ENCODE measurements around the gene UTP11.

Gene UTP11

DNA sequence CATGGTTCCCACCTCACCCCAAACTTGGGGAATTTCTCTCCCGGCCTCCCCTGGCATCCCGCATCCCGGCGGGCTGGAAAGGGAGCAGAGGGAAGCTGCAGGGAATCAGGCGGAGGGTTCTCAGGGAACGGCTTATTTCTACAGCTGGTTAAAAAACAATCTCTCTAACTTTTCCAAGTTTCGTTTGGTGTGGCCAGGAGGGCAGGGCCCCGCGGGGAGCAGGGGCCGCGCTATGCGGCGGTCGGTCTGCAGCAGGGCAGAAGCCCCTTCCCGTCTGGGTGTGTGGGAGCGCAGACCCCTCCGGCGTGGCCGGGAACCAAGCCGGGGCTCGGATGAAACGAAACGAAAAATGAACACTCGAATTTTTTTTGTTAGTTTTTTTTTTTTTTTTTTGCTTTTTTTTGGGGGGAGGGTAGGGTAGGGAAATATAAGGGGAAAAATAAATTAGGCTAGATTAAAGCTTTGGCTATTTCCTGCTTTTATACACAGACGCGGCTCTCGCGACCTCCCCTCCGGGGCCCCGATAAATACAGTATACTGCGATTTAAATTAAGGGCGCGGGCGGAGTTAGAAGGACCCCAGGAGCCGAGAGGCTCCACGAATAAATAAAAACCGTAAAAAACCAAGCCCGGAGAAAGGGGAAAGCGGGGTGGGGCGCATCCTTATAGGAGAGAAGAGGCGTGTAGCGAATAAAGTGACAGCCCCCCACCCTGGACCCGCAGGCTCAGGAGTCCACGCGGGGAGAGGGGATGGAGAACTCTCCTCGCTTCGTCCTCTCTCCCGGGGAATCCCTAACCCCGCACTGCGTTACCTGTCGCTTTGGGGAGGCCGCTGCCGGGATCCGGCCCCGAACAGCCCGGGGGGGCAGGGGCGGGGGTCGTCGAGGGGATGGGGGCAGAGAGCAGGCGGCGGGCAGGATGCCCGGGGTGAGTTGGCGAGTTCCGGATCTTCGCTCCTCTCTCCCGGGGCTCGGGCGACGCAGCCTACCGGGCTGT lies 32.0 kb downstream of the UTP11 start:
- ATAC-seq, result no peak
- H3K27me3 Mint-ChIP-seq, result peaks cover 64% of the 10 kb centered on the region

DNA sequence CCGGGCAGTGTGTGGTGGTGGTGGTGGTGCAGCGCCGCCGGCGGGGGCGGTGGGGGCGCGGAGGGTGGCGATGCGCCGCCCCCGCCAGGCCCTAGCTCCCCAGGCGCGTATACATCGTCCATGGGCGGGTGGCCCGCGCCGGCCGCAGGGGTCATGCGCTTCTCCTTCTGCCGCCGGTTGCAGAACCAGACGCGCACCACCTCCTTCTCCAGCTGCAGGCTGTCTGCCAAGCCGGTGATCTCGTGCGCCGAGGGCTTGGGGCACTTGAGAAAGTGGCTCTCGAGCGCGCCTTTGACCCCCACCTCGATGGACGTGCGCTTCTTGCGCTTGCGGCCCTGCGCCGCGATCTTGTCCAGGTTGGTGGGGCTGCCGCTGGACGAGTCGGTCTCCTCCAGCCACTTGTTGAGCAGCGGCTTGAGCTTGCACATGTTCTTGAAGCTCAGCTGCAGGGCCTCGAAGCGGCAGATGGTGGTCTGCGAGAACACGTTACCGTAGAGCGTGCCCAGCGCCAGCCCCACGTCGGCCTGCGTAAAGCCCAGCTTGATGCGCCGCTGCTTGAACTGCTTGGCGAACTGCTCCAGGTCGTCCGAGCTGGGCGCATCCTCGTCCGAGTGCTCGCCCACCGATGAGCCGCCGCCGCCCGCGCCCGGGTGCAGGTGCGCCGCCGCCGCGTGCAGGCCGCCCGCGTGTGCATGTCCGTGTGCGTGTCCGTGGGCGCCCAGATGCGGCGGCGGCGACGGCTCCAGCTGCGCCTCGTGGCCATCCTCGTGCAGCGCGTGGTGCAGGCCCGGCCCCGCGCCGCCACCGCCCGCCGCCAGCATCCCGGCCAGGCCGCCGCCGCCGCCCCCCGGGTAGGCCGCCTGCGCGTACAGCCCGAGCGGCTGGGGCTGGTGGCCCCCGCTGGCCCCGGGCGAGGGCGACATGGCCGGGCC lies 33.1 kb downstream of the UTP11 start:
- H3K36me3 Mint-ChIP-seq (ENCODE audit: low read depth), result no peaks in the 10 kb centered on the region
- H3K4me1 Mint-ChIP-seq, result peaks cover 12% of the 10 kb centered on the region
- peaks cover 57% of the 10 kb centered on the region for H3K27me3 Mint-ChIP-seq
- no peak overlapping the region for H3K4me3 Mint-ChIP-seq
- DNase-seq (peak; percentile 18), ATAC-seq (no peak)
- H3K9me3 Mint-ChIP-seq, result no peaks in the 10 kb centered on the region
- no peak overlapping the region for H3K27ac Mint-ChIP-seq

More for the DNA sequence above, 32.0 kb downstream of the UTP11 start:
- Mint-ChIP-seq H3K4me1 (peaks cover 12% of the 10 kb centered on the region), H3K27ac (no peak overlapping the region), H3K36me3 (ENCODE audit: low read depth) (no peaks in the 10 kb centered on the region), H3K9me3 (no peaks in the 10 kb centered on the region), H3K4me3 (peak overlapping the region; percentile 65)
- DNase-seq, result no peak

DNA sequence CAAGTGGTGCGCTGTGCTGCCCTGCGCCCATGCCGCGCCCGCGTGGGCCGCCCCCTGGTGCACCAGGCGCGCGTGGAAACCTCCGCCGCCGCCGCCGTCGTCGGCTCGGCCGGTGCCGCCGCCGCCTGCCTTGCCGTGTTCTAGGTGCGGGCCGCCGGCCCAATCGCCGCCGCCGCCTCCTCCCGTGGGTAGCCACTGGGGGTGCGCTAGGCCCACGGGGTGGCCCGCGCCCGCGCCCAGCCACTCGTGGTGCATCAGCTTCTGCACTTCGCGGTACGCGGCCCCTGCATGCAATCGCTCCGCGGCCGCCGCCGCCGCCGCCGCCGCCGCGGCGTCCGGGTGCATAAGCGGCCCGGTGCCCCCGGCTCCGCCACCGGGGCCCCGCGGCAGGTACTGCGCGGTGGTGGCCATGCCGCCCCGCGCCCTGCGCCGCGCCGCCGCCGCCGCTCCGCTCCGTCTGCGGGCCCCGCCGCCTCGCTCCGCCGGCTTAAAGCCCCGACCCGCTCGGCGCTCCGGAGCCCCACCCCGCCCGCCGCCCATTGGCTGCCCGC lies 33.9 kb downstream of the UTP11 start, which contains the start of gene POU3F1:
TSS of gene POU3F1 (minus strand) at position 461 of the 551 bp plus-strand sequence. CDS start at position 411, 50 bp downstream.
- Mint-ChIP-seq H3K4me3 (peak within 1 kb of the TSS; percentile 73), H3K4me1 (peaks cover 12% of the 10 kb centered on the region), H3K36me3 (ENCODE audit: low read depth) (no peaks in the 10 kb centered on the region), H3K27ac (no peak within 1 kb of the TSS), H3K9me3 (no peaks in the 10 kb centered on the region), H3K27me3 (peaks cover 52% of the 10 kb centered on the region)
- no peak for DNase-seq
- no peak for ATAC-seq

DNA sequence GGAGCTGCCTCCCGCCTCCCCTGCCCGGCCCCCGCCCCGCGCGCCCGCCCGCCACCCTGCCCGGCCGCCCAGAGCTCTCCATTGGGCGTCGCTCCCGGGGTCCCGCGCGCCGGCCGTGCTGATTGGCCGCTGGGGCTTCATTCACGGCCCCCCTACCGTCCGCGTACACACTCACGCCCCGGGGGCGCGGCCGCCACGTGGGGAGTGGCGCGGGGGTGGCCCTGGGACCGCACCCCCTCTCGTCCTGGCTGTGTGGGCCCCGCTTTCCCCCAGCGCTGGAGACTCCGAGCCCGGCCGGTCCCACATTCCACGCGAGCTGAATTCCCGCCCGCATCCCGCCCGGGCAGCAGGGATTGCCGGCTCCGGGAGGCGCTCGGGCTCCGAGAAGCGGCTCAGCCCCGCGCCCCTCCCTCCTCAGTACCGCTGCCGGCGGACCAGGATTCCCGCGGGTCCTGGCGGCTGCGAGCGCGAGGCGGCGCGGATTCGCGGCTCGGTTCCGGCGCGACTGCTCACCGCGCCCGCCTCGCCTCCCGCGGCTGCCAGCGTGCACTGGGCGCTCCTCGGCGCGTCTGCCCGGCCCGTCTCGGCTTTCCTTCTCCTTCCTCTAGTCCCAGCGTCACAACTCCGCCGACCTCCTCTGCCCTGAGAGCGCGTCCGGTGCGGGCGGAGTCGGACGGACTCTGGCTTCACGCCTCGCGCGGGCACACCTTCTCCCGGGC lies 34.5 kb downstream of the UTP11 start:
- Mint-ChIP-seq H3K27me3 (peaks cover 45% of the 10 kb centered on the region), H3K36me3 (ENCODE audit: low read depth) (no peaks in the 10 kb centered on the region), H3K4me3 (peak overlapping the region; percentile 73), H3K9me3 (no peaks in the 10 kb centered on the region), H3K4me1 (peaks cover 12% of the 10 kb centered on the region), H3K27ac (no peak overlapping the region)
- ATAC-seq, result peak; percentile 83
- peak; percentile 81 for DNase-seq

DNA sequence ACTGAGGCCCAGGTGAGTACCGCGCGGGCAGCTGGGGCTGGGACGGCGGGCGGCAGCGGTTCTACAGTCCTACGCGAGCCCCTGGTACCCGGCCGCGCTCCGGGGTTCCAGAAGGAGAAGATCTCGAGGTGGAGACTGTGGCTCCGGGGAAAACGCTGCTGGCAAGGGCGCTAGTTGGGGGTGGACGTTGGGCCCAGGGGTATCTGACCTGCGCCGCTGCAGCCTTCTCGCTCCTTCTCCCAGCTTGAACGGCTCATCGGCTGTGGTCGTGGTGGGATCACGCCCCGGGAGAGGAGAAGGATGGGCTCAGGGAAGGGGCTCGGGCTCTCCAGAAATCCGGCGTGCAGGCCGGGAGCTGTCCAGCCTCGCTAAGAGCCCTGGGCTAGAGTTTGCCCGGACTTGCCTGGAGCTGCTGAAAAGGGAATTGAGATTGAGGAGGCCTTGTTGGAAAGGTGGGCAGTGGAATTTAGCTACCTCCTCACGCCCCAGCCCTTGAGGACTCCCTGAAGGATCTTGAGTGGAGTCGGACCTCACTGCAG lies 35.1 kb downstream of the UTP11 start:
- no peak for DNase-seq
- ATAC-seq, result no peak
- no peak overlapping the region for H3K27ac Mint-ChIP-seq
- H3K27me3 Mint-ChIP-seq, result peaks cover 39% of the 10 kb centered on the region
- no peaks in the 10 kb centered on the region for H3K36me3 Mint-ChIP-seq (ENCODE audit: low read depth)
- peak overlapping the region; percentile 73 for H3K4me3 Mint-ChIP-seq
- H3K4me1 Mint-ChIP-seq, result peaks cover 16% of the 10 kb centered on the region
- no peaks in the 10 kb centered on the region for H3K9me3 Mint-ChIP-seq

DNA sequence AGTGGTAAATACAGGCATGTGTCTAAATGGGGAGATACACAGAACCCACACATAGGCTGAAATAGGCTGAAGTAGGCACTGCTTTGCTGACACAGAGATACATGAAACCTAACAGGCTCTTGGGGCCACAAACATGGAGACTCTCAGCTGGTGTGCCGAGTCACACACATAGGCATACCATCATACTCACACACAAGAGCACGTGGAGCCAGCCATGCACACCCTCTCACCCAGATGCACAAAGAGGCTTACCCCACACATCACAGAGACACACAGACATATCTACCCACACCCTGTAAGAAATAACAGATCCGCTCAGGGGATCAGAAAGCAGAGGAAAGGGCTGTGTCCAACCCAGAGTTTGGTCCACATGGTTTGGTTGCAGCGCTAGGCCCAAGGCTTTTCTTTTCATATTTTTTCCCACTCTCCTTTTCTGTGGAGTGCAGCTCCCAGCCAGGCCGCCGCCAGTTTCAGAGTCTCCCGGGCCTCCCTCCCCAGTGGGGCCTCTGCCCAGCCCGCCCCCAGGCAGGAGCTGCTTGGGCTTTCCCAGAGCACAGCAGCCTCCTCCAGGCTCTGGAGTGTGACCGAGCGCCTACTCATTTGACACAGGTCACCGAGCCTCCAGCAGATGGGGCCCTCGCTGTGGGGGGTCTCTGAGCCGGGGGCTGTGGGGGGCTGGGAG lies 38.0 kb downstream of the UTP11 start:
- no peaks in the 10 kb centered on the region for H3K9me3 Mint-ChIP-seq
- peaks cover 24% of the 10 kb centered on the region for H3K27me3 Mint-ChIP-seq
- DNase-seq, result no peak
- no peak overlapping the region for H3K27ac Mint-ChIP-seq
- H3K36me3 Mint-ChIP-seq (ENCODE audit: low read depth), result no peaks in the 10 kb centered on the region
- H3K4me3 Mint-ChIP-seq, result no peak overlapping the region
- no peak for ATAC-seq
- peaks cover 23% of the 10 kb centered on the region for H3K4me1 Mint-ChIP-seq

DNA sequence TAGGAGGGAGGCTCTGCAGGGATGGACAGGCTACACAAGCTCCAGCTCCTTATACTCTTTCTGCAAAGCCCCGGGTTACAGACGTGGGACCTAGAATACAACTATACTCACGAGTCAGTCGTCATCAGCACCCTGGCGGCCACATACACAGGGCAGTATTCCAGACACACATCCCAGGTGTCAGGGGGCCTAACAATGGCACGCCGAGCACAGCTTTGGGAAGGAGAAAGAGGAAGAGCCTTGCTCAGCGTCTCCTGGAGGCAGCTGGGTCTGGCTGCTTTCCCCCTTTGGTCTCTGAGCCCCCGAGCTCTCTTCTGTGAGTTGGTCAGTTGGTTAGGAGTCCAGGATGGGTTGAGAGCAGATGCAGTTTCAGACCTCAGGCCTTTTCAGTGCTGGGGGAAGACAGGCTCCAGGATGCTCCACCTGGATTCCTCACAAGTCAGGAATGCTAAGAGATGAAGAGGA lies 38.6 kb downstream of the UTP11 start:
- Mint-ChIP-seq H3K4me3 (no peak overlapping the region), H3K4me1 (peaks cover 21% of the 10 kb centered on the region), H3K9me3 (no peaks in the 10 kb centered on the region), H3K36me3 (ENCODE audit: low read depth) (no peaks in the 10 kb centered on the region), H3K27ac (no peak overlapping the region), H3K27me3 (peaks cover 23% of the 10 kb centered on the region)
- ATAC-seq, result no peak
- DNase-seq, result no peak

DNA sequence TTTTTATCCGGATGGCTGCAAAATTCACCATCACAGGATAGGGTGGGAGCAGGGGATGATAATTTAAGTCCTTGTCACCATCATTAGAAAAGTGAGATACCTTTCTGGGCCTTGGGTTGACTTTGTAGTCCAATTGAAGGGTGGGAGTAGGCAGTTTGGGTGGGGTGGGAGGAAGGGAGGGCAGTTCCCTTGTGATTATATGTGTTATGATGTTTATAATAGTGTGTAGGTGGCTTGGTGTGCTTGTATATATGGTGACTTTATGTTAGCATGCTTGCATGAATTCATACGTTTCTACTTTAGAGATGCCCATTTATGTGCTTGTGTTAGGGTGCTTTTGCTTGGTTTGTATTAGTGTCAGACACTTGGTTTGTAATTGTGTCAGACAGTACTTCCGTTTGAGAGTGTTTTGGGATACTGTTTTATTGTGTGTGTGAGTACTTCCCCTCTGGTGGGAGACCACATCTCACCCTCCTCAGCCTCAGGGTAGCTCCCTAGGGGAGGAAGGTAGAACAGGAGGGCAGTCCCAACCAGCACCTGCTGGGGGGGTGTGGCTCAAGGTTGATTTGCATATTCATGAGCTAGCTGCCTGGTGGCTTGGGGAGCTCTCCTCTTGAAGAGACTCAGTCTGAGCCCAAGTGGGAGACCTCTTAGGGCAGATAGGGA lies 40.3 kb downstream of the UTP11 start:
- Mint-ChIP-seq H3K4me3 (no peak overlapping the region), H3K27ac (no peak overlapping the region), H3K4me1 (peaks cover 20% of the 10 kb centered on the region), H3K9me3 (no peaks in the 10 kb centered on the region), H3K36me3 (ENCODE audit: low read depth) (no peaks in the 10 kb centered on the region), H3K27me3 (peaks cover 19% of the 10 kb centered on the region)
- no peak for DNase-seq
- ATAC-seq, result peak; percentile 34

DNA sequence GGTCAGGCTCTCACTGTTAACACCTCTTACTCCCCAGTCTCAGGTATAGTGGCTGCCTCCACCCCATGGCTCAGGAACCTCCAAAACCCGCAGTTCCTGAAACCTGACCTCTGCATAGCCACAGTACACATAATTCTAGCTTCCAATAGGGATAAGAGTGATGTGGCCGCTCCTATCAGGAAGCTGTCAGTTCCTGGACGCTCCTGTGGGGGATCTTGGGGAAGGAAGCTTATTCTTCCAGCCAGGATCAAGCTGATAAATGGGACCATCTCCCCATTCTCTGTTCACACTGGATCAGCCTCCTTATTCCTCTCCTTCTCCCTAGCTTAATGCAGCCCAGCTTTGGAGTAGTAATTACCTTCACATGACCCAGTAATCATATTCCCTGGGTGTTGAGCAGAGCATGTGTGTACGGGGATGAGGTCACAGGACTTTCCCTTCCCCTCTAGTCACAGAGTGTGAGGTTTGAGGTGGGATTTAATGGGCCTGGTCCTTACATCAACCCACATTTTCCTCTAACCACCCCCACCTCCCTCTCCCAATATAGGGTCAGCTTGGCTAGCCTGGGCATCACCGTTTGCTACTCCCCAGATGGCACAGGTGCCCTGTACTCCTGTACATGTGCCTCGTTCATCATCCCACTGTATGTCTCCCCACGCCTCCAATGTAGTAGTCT lies 41.0 kb downstream of the UTP11 start:
- Mint-ChIP-seq H3K4me1 (peaks cover 20% of the 10 kb centered on the region), H3K9me3 (no peaks in the 10 kb centered on the region), H3K27ac (no peak overlapping the region), H3K36me3 (ENCODE audit: low read depth) (no peaks in the 10 kb centered on the region), H3K4me3 (no peak overlapping the region), H3K27me3 (peaks cover 17% of the 10 kb centered on the region)
- ATAC-seq, result peak; percentile 56
- DNase-seq, result no peak

DNA sequence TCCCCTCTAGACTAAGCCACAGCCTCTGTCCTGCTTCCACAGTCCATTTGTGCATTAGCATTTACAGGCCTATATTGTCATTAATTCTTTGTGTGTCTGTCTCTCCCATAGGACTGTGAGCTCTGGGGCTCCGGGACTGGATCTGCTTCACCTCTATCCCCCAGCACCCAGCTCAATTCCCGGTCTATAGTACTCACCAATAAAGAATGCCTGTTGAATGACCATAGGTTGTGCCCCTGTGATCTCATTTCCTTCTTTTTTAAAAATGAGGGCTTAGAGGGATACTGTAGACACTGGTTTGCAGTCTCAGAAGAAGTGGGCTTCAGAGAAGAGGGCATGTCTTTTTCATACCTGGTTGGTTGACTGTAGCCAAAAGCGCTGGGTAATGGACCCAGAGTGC lies 42.9 kb downstream of the UTP11 start:
- no peak overlapping the region for H3K27ac Mint-ChIP-seq
- H3K4me3 Mint-ChIP-seq, result no peak overlapping the region
- peaks cover 15% of the 10 kb centered on the region for H3K27me3 Mint-ChIP-seq
- H3K4me1 Mint-ChIP-seq, result peaks cover 20% of the 10 kb centered on the region
- H3K36me3 Mint-ChIP-seq (ENCODE audit: low read depth), result no peaks in the 10 kb centered on the region
- no peaks in the 10 kb centered on the region for H3K9me3 Mint-ChIP-seq
- no peak for ATAC-seq
- DNase-seq, result no peak

DNA sequence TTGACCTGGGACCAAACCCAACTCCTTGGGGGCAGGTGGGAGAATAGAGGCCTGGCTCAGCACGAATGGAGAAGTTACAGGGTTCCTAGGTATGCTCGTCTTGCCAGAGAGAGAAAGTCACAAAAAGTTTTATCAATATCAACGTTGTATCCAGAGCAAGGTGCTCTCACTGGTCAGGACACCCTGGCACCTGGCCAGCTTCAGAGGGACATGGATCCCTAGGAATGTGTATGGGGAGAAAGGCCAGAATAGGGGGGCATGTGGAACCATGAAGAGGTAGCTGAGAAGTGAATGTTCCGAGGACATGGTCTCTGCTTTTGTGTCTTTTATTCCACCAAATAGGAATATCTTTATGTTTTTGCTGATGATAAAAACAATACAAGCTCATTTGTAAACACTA lies 43.4 kb downstream of the UTP11 start:
- H3K4me3 Mint-ChIP-seq, result no peak overlapping the region
- DNase-seq (no peak), ATAC-seq (no peak)
- H3K4me1 Mint-ChIP-seq, result peaks cover 20% of the 10 kb centered on the region
- H3K27ac Mint-ChIP-seq, result no peak overlapping the region
- H3K9me3 Mint-ChIP-seq, result no peaks in the 10 kb centered on the region
- H3K36me3 Mint-ChIP-seq (ENCODE audit: low read depth), result no peaks in the 10 kb centered on the region
- peaks cover 16% of the 10 kb centered on the region for H3K27me3 Mint-ChIP-seq

DNA sequence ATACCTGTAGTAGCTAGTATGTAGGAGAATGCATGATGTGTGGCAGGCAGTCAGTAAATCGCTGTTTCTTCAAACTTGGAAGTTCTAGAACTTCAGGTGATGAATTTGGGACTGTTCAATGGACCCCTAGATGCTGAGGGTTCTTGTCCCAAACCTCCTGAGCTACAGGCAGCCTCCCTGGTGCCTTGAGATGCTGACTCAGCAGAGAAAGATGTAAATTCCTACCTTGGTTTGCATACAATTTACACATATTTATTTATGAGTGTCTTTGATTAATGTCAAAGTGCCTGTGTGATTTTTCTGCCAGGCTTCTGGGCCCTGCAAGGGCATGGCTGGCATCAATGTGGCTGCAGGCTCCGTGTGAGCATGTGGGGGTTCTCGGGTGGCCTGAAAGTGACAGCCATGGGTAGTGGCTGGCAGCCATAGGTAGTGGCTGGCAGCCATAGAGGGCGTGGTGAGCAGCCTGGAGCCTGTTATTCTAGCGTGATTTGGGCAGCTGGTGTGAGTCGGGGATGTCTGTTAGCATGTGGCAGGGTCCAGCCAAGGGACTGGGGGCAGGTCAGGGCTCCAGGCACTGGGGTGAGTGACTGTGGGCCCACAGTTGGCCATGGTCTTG lies 47.2 kb downstream of the UTP11 start:
- no peak for ATAC-seq
- H3K9me3 Mint-ChIP-seq, result no peaks in the 10 kb centered on the region
- no peaks in the 10 kb centered on the region for H3K36me3 Mint-ChIP-seq (ENCODE audit: low read depth)

More for the DNA sequence above, 47.2 kb downstream of the UTP11 start:
- Mint-ChIP-seq H3K4me1 (peaks cover 4% of the 10 kb centered on the region), H3K27ac (no peak overlapping the region), H3K27me3 (peaks cover 17% of the 10 kb centered on the region), H3K4me3 (no peak overlapping the region)
- no peak for DNase-seq
